Measurements from ENCODE around the gene PDZK1IP1.

Gene PDZK1IP1

DNA sequence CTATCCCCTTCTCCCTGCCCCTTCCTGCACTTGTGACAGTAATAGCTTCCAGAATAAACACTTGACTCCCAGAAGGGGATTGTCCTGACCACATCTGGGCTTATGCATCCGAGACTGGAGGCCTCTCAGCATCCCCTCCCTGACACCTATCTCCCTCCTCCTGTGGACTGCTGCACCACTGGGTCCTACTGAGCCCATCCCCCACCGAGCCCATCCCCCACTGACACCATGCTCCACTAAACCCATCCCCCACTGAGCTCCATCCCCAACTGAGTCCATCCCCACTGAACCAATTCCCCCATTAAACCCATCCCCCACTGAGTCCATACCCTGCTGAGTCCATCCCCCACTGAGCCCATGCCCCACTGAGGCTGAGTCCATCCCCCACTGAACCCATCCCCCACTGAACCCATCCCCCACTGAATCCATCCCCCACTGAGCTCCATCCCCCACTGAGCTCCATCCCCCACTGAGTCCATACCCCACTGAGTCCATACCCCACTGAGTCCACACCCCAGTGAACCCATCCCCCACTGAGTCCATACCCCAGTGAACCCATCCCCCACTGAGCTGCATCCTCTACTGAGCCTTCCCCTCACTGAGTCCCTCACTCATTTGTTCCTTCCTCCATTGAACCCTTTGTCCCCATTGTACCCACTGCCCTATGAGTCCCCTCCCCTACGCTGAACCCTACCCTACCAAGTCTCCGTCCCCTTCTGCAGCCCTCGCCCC, 5.6 kb downstream of the PDZK1IP1 start:
- intact Hi-C loops (cut with DNase I; ENCODE audit: low total_unique reads) = loop anchor here (10.0 kb wide), 1 partner anchor 531 kb away; no protein-coding TSS in a partner anchor

DNA sequence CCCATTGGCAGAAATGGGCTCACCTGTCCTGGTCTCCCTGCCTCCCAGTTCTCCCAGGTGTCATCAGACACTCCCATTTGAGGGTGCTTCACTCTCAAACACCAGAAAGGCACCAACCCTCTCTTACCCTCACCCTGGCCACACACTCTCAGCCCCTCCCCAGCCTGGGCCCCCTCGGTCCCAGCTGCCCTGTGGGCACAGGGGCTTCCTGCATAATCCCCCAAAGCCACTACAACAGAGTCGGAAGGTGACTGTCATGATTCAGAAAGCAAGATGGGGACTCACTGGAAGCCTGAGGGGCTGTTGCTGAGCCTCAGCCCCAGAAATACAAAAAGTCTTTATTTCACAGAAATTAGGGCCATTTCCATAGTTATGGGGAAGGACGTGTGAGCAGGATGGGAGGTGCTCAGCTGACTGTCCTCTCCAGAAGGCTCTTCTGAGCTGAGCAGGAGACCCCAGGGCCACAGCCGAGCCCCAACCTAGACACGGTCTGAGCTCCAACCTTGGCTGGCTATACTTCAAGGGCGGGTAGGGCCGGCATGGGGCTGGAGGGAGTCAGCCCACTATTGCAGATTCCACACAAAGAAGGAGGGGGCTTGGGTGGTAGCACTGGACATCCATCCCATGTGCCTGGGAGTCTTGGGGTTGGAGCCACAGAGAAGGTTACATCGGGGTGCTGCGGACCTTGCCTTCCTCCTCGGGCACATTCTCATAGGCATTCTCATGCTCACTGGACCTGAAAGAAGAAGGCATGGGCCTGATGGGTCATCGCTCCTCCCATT, 6.3 kb downstream of the PDZK1IP1 start:
- H3K36me3 ChIP-seq = no peaks in the 10 kb centered on the region
- peaks cover 0 to 28% of the 10 kb centered on the region in 2 donors for H3K27me3 ChIP-seq
- peaks cover 0 to 19% (median 13%) of the 10 kb centered on the region in 4 donors for H3K4me1 ChIP-seq
- TF ChIP-seq, protein P1, sequence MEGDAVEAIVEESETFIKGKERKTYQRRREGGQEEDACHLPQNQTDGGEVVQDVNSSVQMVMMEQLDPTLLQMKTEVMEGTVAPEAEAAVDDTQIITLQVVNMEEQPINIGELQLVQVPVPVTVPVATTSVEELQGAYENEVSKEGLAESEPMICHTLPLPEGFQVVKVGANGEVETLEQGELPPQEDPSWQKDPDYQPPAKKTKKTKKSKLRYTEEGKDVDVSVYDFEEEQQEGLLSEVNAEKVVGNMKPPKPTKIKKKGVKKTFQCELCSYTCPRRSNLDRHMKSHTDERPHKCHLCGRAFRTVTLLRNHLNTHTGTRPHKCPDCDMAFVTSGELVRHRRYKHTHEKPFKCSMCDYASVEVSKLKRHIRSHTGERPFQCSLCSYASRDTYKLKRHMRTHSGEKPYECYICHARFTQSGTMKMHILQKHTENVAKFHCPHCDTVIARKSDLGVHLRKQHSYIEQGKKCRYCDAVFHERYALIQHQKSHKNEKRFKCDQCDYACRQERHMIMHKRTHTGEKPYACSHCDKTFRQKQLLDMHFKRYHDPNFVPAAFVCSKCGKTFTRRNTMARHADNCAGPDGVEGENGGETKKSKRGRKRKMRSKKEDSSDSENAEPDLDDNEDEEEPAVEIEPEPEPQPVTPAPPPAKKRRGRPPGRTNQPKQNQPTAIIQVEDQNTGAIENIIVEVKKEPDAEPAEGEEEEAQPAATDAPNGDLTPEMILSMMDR (IDR thresholded peaks at IDR 0.05) = no peak
- H3K27ac ChIP-seq = no peak overlapping the region
- intact Hi-C loops (cut with DNase I; ENCODE audit: low total_unique reads) = loop anchor here (10.0 kb wide), 1 partner anchor 531 kb away; no protein-coding TSS in a partner anchor
- DNase-seq = peak in 1 of 2 donors; percentile 56
- H3K9me3 ChIP-seq = no peaks in the 10 kb centered on the region
- H3K4me3 ChIP-seq = no peak overlapping the region

More for the DNA sequence above, 5.6 kb downstream of the PDZK1IP1 start:
- no peak for DNase-seq
- TF ChIP-seq, protein P1 (IDR thresholded peaks at IDR 0.05) = no peak
- Histone ChIP-seq H3K4me1 (peaks cover 0 to 17% (median 12%) of the 10 kb centered on the region in 4 donors), H3K27ac (no peak overlapping the region), H3K36me3 (no peaks in the 10 kb centered on the region), H3K4me3 (no peak overlapping the region), H3K27me3 (peaks cover 0 to 28% of the 10 kb centered on the region in 2 donors), H3K9me3 (no peaks in the 10 kb centered on the region)

DNA sequence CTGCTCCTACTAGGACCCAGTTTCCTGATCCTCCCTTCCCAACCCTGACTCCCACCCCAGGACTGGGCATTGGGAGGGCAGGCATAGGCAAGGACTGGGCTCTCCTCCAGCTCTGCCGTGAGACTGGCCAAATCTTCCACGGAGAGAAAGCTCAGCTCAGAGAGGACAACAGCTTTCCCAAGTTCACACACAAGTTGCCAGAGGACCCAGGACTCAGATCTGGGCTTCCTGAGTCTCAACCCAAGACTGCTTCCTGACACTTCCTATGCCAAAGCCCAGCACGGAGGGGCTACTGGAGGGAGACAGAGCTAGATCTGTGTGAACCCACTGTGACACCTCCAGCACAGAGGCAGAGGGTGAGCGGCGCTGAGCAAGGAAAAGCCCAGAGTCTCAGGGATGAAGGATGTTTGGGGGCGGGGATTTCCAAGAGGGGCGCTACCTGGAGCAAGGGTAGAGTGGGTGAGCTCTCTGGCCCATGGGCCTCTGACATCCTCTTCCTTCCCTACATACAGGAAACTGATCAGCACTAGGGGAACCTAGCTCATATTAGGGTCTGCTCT, 7.1 kb downstream of the PDZK1IP1 start:
- Histone ChIP-seq H3K4me3 (no peak overlapping the region), H3K4me1 (peaks cover 0 to 19% (median 13%) of the 10 kb centered on the region in 4 donors), H3K27ac (no peak overlapping the region), H3K36me3 (no peaks in the 10 kb centered on the region), H3K27me3 (peaks cover 0 to 28% of the 10 kb centered on the region in 2 donors), H3K9me3 (no peaks in the 10 kb centered on the region)
- intact Hi-C loops (cut with DNase I; ENCODE audit: low total_unique reads) = loop anchor here (10.0 kb wide), 1 partner anchor 532 kb away; no protein-coding TSS in a partner anchor
- TF ChIP-seq, protein P1 (IDR thresholded peaks at IDR 0.05) = no peak
- DNase-seq = no peak

DNA sequence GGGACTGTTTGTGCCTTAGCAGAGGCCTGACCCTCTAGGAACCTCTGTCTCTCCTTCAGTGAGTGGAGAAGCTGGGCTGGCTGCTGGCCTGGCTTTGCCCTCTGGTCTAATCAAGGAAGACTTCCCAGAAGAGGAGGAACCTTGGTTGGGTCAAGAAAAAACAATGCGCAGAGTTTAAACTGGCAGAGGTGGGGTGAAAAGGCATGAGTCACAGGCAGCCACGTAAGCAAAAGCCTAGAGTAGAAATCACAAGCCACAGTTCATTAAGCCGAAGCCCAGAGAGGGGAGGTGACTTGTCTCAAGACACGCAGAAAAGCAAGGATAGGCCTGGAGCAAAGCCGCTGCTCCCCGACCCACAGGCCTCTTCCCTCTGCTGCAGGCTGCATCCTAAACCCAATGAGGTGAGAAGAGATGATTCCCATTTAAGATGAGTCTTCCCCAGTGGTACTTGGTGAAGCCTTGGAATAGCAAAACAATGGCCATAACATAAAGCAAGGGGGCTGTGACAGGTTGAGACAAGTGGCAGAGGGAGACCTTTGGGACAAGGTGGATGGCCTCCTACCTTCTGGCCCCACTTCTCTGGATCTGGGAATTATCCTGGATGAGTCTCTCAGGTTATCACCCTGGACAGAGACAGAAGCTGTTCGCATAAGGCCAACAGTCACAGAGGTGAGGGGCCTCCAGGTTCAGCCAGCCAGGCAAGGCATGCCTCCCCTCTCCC, 7.7 kb downstream of the PDZK1IP1 start:
- Histone ChIP-seq H3K36me3 (no peaks in the 10 kb centered on the region), H3K27me3 (peaks cover 0 to 28% of the 10 kb centered on the region in 2 donors), H3K9me3 (no peaks in the 10 kb centered on the region), H3K27ac (no peak overlapping the region), H3K4me3 (no peak overlapping the region), H3K4me1 (peaks cover 0 to 19% (median 13%) of the 10 kb centered on the region in 4 donors)
- no peak for DNase-seq
- TF ChIP-seq, protein P1 (IDR thresholded peaks at IDR 0.05) = no peak
- intact Hi-C loops (cut with DNase I; ENCODE audit: low total_unique reads) = loop anchor here (10.0 kb wide), 1 partner anchor 533 kb away; no protein-coding TSS in a partner anchor
